Subcutaneous preadipocyte (primary cell): ENCODE measurements around the gene LAMTOR5. TPM values are rescaled to one million over a fixed set of nuclear protein-coding genes. Genes with fewer than 3 reads are reported as not detected.

Source experiments
- total RNA-seq: library from RNA; depleted of rRNA; stranded (reverse); fragments of >200 nt; gene quantifications from 2 replicates; pipeline ENCODE4 v1.2.3, GENCODE V29; 2012

The LAMTOR5 gene
- total RNA-seq: 39.1 and 41.9 TPM in 2 replicates

GRCh38 chr1:110407260-110408210 is at the start of gene LAMTOR5:
Gene LAMTOR5 (minus strand): TSS chr1:110407694. CDS start chr1:110407620, 74 bp downstream.

GRCh38 chr1:110450929-110451328 is 43.4 kb upstream of the LAMTOR5 start, which contains the start of gene PROK1:
Gene PROK1 (plus strand): TSS chr1:110451149. CDS start chr1:110451217, 68 bp downstream.

GRCh38 chr1:110390692-110391245 is 16.7 kb downstream of the LAMTOR5 start, which contains the start of gene SLC16A4:
Gene SLC16A4 (minus strand): TSS chr1:110391026. CDS start chr1:110389323, 1,703 bp downstream.

Other genes with a start within 250 kb of the LAMTOR5 start
- 1.1 and 1.4 TPM in 2 replicates for gene KCNC4, start 197.4 kb downstream of the LAMTOR5 start, total RNA-seq
- gene RBM15, start 68.3 kb downstream of the LAMTOR5 start, total RNA-seq: 30.9 and 56.7 TPM in 2 replicates
- 6.3 and 11.0 TPM in 2 replicates for gene SLC16A4, start 16.7 kb downstream of the LAMTOR5 start, total RNA-seq
- not detected in 2 replicates for gene PROK1, start 43.5 kb upstream of the LAMTOR5 start, total RNA-seq
- gene KCNA10, start 111.5 kb upstream of the LAMTOR5 start, total RNA-seq: not detected in 2 replicates
- gene KCNA2, start 198.7 kb upstream of the LAMTOR5 start, total RNA-seq: not detected in 2 replicates